ENCODE measurements around the gene OR13G1. TPM values are rescaled to one million over a fixed set of nuclear protein-coding genes. Genes with fewer than 3 reads are reported as not detected.

The OR13G1 gene
- total RNA-seq, 4 donors from 2014 or later = not detected

GRCh38 chr1:247647864-247648263, 31.7 kb downstream of the OR13G1 start:
- no peaks in the 10 kb centered on the region for H3K36me3 ChIP-seq
- H3K27me3 ChIP-seq = no peaks in the 10 kb centered on the region
- no peak overlapping the region for H3K4me3 ChIP-seq
- no peak for DNase-seq
- H3K27ac ChIP-seq = no peak overlapping the region
- H3K4me1 ChIP-seq = no peaks in the 10 kb centered on the region
- H3K9me3 ChIP-seq = no peaks in the 10 kb centered on the region
- no peak for TF ChIP-seq CTCF (IDR thresholded peaks at IDR 0.05)
- no peak for TF ChIP-seq POLR2A (IDR thresholded peaks at IDR 0.05)

GRCh38 chr1:247646867-247647266, 32.7 kb downstream of the OR13G1 start:
- Histone ChIP-seq H3K27me3 (no peaks in the 10 kb centered on the region), H3K27ac (no peak overlapping the region), H3K4me3 (no peak overlapping the region), H3K4me1 (no peaks in the 10 kb centered on the region), H3K9me3 (no peaks in the 10 kb centered on the region), H3K36me3 (no peaks in the 10 kb centered on the region)
- DNase-seq = no peak
- TF ChIP-seq CTCF (IDR thresholded peaks at IDR 0.05) = no peak
- TF ChIP-seq POLR2A (IDR thresholded peaks at IDR 0.05) = no peak

GRCh38 chr1:247642742-247643141, 36.8 kb downstream of the OR13G1 start:
- DNase-seq = no peak
- H3K36me3 ChIP-seq = no peaks in the 10 kb centered on the region
- no peaks in the 10 kb centered on the region for H3K4me1 ChIP-seq
- no peaks in the 10 kb centered on the region for H3K27me3 ChIP-seq
- no peak overlapping the region for H3K4me3 ChIP-seq
- H3K9me3 ChIP-seq = peaks cover 0 to 8% (median 2%) of the 10 kb centered on the region in 4 donors
- no peak overlapping the region for H3K27ac ChIP-seq
- TF ChIP-seq POLR2A (IDR thresholded peaks at IDR 0.05) (no peak), CTCF (IDR thresholded peaks at IDR 0.05) (no peak)

GRCh38 chr1:247639381-247639981, 40.1 kb downstream of the OR13G1 start:
- peak in 2 of 3 donors; percentile 56 to 73 for DNase-seq
- peak overlapping the region in 1 of 4 donors; percentile 58 for H3K27ac ChIP-seq
- H3K4me3 ChIP-seq = peak overlapping the region in 2 of 4 donors; percentile 35 to 43
- peaks cover 0 to 8% (median 2%) of the 10 kb centered on the region in 4 donors for H3K9me3 ChIP-seq
- TF ChIP-seq POLR2A (IDR thresholded peaks at IDR 0.05) = no peak
- no peak for TF ChIP-seq CTCF (IDR thresholded peaks at IDR 0.05)
- H3K36me3 ChIP-seq = no peaks in the 10 kb centered on the region
- H3K27me3 ChIP-seq = no peaks in the 10 kb centered on the region
- H3K4me1 ChIP-seq = no peaks in the 10 kb centered on the region

GRCh38 chr1:247638781-247639180, 40.8 kb downstream of the OR13G1 start:
- peak in 1 of 3 donors; percentile 49 for DNase-seq
- Histone ChIP-seq H3K27me3 (no peaks in the 10 kb centered on the region), H3K36me3 (no peaks in the 10 kb centered on the region), H3K4me3 (peak overlapping the region in 1 of 4 donors; percentile 43), H3K4me1 (no peaks in the 10 kb centered on the region), H3K27ac (no peak overlapping the region), H3K9me3 (peaks cover 0 to 8% (median 2%) of the 10 kb centered on the region in 4 donors)
- no peak for TF ChIP-seq POLR2A (IDR thresholded peaks at IDR 0.05)
- TF ChIP-seq CTCF (IDR thresholded peaks at IDR 0.05) = no peak

Data from Peyer's patch (tissue), 4 donors.